Thymus (tissue), 11 donors: Measurements from ENCODE around the gene RNF157. TPM values are rescaled to one million over a fixed set of nuclear protein-coding genes. Genes with fewer than 3 reads are reported as not detected.

Experiments used
- DNase-seq, 9 donors: peaks; one replicate each; pipeline ENCODE4 v3.0.0-alpha.2; 2013; ENCODE audit warnings: low spot score in 9 of 9, low read depth in 6 of 9, missing footprints in 1 of 9
- H3K27ac ChIP-seq, 2 donors: one replicate each; pipeline ENCODE4 v1.5.1; 2013; ENCODE audit warnings: control low read depth in 1 of 2, low read depth in 1 of 2, low read length in 1 of 2, mild to moderate bottlenecking in 1 of 2, moderate library complexity in 1 of 2
- H3K27me3 ChIP-seq, 2 donors: one replicate each; pipeline ENCODE4 v1.5.1; 2013; ENCODE audit warnings: low read length in 1 of 2; ENCODE audit not compliant: control insufficient read depth in 2 of 2, insufficient read depth in 1 of 2
- H3K36me3 ChIP-seq, 2 donors: one replicate each; pipeline ENCODE4 v1.5.1; 2013; ENCODE audit warnings: low read length in 1 of 2, mild to moderate bottlenecking in 1 of 2, moderate library complexity in 1 of 2; ENCODE audit not compliant: control insufficient read depth in 2 of 2, insufficient read depth in 2 of 2
- H3K4me1 ChIP-seq, 2 donors: one replicate each; pipeline ENCODE4 v1.5.1; 2013; ENCODE audit warnings: low read length in 2 of 2; ENCODE audit not compliant: control insufficient read depth in 2 of 2, insufficient read depth in 2 of 2
- H3K4me3 ChIP-seq, 2 donors: one replicate each; pipeline ENCODE4 v1.5.1; 2013; ENCODE audit warnings: low read length in 2 of 2, control low read depth in 1 of 2, mild to moderate bottlenecking in 1 of 2
- H3K9me3 ChIP-seq, 2 donors: one replicate each; pipeline ENCODE4 v1.5.1; 2013; ENCODE audit warnings: low read length in 1 of 2, mild to moderate bottlenecking in 1 of 2; ENCODE audit not compliant: control insufficient read depth in 2 of 2, insufficient read depth in 1 of 2
- WGBS: extraction: QIAGEN DNeasy Blood & Tissue Kit; methylation state at CpG from one replicate; pipeline ENCODE4 v1.1.7; 2013; 5-methylcytosine and 5-hydroxymethylcytosine counted together
- polyA plus RNA-seq: library from polyadenylated mRNA; stranded (reverse); fragments of 200-250 nt; gene quantifications from one replicate; pipeline ENCODE4 v1.2.3, GENCODE V29; 2013
- total RNA-seq: library from RNA; stranded (reverse); fragments of 120-200 nt; gene quantifications from one replicate; pipeline ENCODE4 v1.2.4, GENCODE V29; 2013
- donor health status: healthy.

RNF157 gene
- total and polyA plus RNA-seq, 2 donors = 0.61 to 1.6 TPM

DNA sequence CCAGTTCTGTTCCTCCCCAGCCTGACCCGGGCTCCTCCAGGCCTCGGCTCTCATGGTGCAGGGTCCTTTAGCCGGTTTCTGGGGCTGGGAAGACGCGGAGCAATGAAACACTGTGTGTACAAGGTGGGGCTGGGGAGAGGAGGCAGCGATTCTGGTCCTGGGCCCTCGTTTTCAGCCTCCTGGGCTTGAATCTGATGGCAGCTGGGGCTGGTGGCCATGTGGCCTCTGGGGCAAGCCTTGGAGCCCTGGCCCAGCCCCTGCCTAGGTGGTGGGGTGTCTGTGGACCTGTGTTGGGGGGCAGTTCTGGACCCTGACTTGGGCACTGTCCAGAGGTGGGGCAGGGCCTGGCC lies 103.3 kb downstream of the RNF157 start:
- DNase-seq = no peak

DNA sequence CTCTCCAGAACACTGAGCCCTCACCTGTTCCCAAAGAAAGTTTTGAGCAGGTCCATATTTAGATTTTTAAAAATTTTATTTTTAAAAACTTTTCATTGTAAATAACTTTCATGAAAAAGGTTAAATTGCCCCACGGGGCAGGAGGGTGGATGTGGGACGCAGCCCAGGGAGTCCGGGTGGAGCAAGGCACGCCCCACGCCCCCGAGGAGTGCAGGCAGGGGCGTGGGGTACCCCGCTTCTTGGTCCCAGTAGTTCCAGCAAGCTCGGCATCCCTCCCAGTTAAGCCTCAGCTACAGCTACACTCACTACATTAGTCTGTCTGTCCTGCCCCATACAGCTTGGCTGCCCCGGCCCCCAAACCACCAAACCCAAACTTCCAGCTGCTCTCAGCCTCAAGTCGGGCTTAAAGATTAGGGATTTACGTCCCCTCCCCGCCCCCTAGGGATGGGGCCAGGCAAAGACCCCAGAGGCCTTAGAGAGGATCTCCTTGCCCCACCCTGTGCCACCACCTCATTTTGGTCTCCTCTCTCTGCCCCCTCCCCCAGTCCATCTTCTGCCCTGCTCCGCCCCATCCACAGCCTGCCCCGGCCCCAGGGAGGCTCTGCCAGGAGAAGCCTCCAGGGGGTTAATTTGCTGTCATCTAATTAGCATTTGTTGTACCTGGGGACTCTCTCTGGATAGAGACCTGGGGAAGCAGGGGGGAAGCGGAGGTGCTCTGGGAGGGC lies 103.9 kb downstream of the RNF157 start:
- no peak for DNase-seq
- Histone ChIP-seq H3K4me3 (no peak overlapping the region), H3K36me3 (no peaks in the 10 kb centered on the region), H3K4me1 (peaks cover 11 to 31% of the 10 kb centered on the region in 2 donors), H3K9me3 (peaks cover 0 to 11% of the 10 kb centered on the region in 2 donors), H3K27me3 (peaks cover 23 to 77% of the 10 kb centered on the region in 2 donors), H3K27ac (no peak overlapping the region)
- WGBS = 96% methylated on average over 16 of the region's 16 CpGs

More for the DNA sequence above, 103.3 kb downstream of the RNF157 start:
- no peak overlapping the region for H3K4me3 ChIP-seq
- peaks cover 12 to 36% of the 10 kb centered on the region in 2 donors for H3K4me1 ChIP-seq
- 96% methylated on average over 7 of the region's 7 CpGs for WGBS
- H3K27ac ChIP-seq = no peak overlapping the region
- H3K27me3 ChIP-seq = peaks cover 26 to 78% of the 10 kb centered on the region in 2 donors
- H3K36me3 ChIP-seq = no peaks in the 10 kb centered on the region
- peaks cover 0 to 11% of the 10 kb centered on the region in 2 donors for H3K9me3 ChIP-seq

DNA sequence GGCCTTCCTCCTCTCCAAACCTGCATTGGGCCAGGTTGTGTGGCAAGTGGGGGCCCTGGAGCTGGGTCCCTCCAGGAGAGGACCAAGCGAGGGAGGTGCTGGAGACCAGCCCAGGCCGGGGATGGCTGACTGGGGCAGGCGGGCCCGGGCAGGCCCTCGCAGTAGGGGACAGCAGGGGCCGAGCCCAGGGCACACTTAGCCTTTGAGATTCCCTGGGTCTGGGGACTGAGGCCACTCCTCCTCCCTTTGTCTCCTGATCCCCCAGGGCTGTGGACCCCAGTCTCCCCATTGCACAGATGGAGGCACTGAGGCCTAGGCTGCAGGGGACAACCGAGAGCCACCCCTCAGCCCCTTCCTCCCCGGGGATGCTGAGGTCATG lies 104.5 kb downstream of the RNF157 start:
- H3K27me3 ChIP-seq = peaks cover 19 to 77% of the 10 kb centered on the region in 2 donors
- H3K36me3 ChIP-seq = no peaks in the 10 kb centered on the region
- whole genome bisulfite sequencing = 96% methylated on average over 8 of the region's 8 CpGs
- no peak overlapping the region for H3K4me3 ChIP-seq
- no peak for DNase-seq
- peaks cover 0 to 11% of the 10 kb centered on the region in 2 donors for H3K9me3 ChIP-seq
- peaks cover 9 to 28% of the 10 kb centered on the region in 2 donors for H3K4me1 ChIP-seq
- no peak overlapping the region for H3K27ac ChIP-seq

DNA sequence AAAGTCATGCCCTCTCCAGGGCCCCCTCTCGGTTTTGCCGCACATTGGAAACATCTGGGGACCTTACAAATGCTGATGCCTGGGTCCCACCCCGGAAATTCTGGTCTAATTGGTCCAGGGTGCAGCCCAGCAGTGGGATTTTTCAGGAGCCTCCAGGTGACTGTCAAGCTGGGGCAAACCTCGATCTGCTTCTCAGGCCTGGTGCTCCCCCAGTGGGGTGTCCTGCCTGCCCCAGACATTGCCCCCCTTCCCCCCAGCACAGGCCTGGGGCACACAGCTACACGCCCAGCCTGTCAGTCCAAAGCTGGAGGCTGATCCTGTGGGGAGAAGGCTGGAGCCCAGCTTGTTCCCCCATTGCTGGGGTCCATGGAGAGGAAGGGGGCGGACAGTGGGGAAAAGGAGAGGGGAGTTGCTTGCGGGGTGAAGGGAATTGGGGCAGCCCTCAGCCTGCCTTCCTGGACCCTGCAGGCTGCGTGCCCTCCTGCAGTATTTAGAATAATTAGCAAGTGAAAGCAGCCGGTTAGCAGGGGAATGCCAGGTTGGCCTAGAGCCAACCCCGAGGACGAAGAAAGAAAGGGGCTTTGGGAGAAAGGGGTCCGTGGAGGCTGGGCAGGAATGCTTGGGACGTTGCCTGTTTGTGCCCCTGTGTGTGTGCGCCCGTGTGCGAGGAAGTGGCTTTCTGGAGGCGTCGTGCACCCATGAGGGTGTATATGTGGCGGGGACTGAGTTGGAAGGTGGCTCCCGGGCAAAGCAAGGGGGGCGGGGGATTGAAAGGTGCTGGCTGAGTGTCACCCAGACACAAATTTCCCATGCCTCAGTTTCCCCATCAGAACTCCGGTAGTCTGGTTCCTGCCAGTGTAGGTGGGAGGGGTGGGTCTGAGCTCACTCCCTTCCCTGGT lies 105.1 kb downstream of the RNF157 start:
- no peak for DNase-seq
- H3K9me3 ChIP-seq = peaks cover 0 to 7% of the 10 kb centered on the region in 2 donors
- peaks cover 3 to 27% of the 10 kb centered on the region in 2 donors for H3K4me1 ChIP-seq
- H3K27ac ChIP-seq = no peak overlapping the region
- H3K36me3 ChIP-seq = no peaks in the 10 kb centered on the region
- no peak overlapping the region for H3K4me3 ChIP-seq
- H3K27me3 ChIP-seq = peaks cover 13 to 74% of the 10 kb centered on the region in 2 donors
- WGBS = 85% methylated on average over 22 of the region's 22 CpGs

DNA sequence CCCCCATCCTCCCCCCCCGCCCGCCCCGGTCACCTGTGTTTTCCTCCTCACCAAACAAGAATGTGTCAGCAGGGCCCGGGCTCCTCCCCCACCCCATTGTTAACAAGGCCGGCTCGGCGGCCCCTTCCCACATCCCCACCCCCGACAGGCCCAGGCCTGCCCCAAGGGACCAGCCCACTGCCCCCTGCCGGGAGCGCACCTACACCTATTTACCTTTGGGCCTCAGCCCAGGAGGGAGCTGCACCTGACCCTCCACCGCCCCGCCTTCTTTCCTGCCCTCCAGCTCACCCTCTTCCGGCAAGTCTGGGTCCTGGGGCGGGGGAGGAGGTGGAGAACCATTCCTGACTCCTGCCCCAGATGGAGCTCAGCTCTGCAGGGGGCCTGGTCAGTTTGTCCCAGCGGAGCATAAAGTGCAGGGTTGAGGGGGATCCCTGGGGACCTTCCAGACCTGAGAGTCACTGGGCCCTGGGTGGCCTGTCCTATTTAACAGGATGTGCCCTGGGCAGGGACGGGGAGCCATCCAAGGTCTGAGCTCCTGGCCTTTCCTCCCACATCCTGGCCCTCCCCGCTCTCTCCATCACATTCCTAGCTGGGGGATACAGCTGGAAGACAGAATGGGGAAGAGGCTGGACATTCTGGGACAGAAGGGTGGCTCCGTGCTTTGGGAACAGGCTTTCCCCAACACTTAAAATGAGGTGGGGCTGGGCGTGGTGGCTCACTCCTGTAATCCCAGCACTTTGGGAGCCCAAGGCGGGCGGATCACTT lies 107.5 kb downstream of the RNF157 start:
- 90% methylated on average over 21 of the region's 21 CpGs for WGBS
- H3K36me3 ChIP-seq = no peaks in the 10 kb centered on the region
- DNase-seq = no peak
- no peaks in the 10 kb centered on the region for H3K9me3 ChIP-seq
- H3K4me1 ChIP-seq = peaks cover 0 to 18% of the 10 kb centered on the region in 2 donors
- peaks cover 0 to 50% of the 10 kb centered on the region in 2 donors for H3K27me3 ChIP-seq
- H3K4me3 ChIP-seq = no peak overlapping the region
- H3K27ac ChIP-seq = no peak overlapping the region

DNA sequence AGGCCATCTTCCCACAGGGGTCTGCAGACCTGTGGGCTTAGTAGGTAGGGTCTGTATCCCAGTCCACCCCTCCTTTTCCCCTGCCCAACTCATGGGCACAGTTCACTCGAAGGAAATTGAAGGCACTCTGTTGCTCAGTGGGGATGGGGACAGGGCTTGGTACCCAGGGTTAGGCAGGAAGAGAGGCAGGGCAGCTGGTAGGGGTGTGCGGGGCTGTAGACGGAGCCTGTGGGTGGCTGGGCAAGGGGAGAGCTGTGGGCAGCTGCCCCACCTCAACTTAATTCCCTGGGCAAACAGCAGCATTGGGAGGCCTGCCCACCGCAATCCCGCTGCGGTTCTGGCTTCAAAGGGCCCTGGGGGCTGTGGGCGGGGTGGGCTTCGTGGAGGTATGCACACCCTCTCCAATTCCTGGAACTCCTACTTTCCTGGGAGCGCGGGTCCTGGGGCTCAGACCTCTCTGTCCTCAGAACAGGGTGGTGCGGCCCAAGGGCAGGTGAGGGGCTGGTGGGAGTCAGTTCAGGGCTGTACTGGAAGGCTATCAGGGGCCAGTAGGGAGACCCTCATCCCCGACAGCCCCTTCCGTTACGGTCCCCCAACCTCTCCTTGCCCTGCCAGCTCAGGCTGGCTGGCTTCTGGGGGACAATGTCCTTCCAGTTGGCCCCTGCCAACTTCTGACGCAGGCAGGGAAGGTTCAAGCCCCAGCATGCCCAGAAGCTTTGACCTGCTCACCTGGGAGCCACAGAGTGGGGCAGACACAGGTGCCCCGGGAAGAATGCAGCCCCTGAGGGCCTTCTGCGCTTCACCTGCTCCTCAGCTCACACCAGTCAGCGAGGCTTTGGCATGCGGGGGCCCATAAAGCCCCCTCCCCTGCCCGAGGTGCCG lies 108.4 kb downstream of the RNF157 start:
- no peaks in the 10 kb centered on the region for H3K36me3 ChIP-seq
- peaks cover 0 to 18% of the 10 kb centered on the region in 2 donors for H3K4me1 ChIP-seq
- H3K27ac ChIP-seq = no peak overlapping the region
- H3K4me3 ChIP-seq = no peak overlapping the region
- no peak for DNase-seq
- H3K27me3 ChIP-seq = peaks cover 0 to 42% of the 10 kb centered on the region in 2 donors
- no peaks in the 10 kb centered on the region for H3K9me3 ChIP-seq
- WGBS = 94% methylated on average over 21 of the region's 21 CpGs

DNA sequence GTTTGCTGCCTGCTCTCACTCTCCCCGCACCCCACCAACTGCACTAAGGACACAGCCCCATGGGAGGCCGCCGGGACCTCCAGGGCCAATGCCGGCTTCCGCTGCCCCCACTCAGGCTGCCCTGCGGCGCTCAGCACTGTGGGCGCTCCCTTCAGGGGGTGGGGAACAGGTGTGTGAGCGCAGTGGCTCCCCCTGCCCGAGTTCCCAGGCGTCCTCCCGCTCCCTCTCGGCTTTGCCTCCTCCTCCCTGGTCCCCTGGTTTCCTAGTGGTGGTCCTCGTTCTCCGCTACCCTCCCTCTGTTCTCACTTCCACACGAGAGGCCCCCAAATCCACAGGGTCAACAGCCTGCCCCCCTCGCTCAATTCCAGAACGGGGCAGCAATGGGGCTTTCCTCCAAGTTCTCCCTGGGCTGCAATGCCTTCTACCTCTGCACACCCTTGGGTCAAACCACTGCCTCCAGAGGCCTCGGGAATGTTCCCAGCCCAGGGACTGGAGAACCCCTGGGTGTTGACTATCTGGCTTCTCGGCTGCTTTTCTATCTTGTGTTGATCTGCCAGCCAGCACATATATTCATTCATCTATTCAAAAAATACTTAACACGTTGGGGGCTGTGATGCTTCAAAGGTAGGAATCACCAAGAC lies 109.1 kb downstream of the RNF157 start:
- peaks cover 0 to 34% of the 10 kb centered on the region in 2 donors for H3K27me3 ChIP-seq
- 89% methylated on average over 21 of the region's 21 CpGs for WGBS
- no peak overlapping the region for H3K27ac ChIP-seq
- H3K4me1 ChIP-seq = peaks cover 0 to 18% of the 10 kb centered on the region in 2 donors
- no peaks in the 10 kb centered on the region for H3K9me3 ChIP-seq
- no peaks in the 10 kb centered on the region for H3K36me3 ChIP-seq
- no peak for DNase-seq
- H3K4me3 ChIP-seq = no peak overlapping the region

DNA sequence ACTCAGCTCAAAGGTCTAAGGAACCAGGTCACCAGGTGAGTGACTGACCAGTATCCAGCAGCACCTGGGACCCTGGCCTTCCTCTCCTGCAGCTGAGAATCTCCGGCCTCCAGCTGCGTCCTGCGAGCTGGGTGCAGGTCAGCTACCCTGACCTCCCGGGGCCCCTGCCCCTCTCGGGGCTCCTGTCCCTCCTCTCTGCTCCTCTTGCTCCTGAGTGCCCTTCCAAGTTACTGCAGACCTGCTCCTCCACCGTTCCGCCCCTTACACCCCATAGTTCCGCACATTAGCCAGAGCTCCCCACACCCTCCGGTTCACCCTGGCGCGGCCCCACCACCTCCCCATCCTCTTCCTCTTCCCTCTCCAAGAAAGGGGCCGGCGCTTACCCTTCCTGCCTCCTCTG lies 109.8 kb downstream of the RNF157 start:
- WGBS = 53% methylated on average over 13 of the region's 13 CpGs
- no peak overlapping the region for H3K27ac ChIP-seq
- peaks cover 0 to 27% of the 10 kb centered on the region in 2 donors for H3K27me3 ChIP-seq
- peaks cover 0 to 14% of the 10 kb centered on the region in 2 donors for H3K4me1 ChIP-seq
- DNase-seq = no peak
- H3K9me3 ChIP-seq = no peaks in the 10 kb centered on the region
- H3K4me3 ChIP-seq = no peak overlapping the region
- no peaks in the 10 kb centered on the region for H3K36me3 ChIP-seq
